Activated T-cell treated with anti-CD3 and anti-CD28 coated beads for 4 hours (primary cell): Measurements from ENCODE around the gene IRX2.

Experiments used
- DNase-seq: peaks from one replicate; pipeline ENCODE4 v3.0.0-alpha.2; 2020

IRX2 gene

DNA sequence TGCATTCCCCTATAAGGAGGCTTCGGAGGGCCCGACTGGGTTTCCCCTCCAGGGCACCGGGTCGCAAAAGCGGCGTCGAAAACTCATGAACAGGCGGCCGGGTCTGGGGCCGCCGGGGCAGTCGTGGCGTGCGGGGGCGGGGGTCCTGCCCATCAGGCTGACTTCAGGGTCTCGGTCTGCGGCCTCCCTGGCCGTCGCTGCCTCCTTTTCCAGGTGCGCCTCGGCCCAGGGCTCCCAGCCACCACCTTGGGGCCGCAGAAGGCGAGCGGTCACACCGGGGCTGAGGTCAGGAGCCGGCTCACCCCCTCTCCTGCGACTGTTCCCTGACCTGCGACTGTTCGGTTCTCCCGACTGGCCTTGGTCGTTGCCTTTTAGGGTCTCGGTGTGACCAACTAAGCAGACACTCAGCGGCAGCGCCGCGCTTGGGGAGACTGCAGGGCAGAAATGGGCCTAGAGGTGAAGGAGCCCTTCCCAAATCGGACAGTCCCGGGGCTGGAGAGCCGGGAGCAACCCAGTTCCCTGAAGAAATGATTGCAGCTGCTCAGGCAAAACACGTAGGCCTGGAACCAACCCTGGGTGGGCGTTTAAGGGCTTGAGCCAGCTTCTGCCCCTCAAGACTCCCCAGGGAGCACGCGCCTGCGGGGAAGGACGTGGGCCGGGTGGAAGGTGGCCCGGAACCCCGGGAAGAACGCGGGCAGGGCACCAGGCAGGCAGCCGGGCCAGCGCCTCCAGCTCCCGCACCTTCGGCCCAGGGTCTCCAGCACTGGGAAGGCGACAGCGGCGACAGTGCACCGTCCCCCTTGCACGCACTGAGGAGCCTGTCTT lies 11.2 kb downstream of the IRX2 start:
- no peak for DNase-seq

DNA sequence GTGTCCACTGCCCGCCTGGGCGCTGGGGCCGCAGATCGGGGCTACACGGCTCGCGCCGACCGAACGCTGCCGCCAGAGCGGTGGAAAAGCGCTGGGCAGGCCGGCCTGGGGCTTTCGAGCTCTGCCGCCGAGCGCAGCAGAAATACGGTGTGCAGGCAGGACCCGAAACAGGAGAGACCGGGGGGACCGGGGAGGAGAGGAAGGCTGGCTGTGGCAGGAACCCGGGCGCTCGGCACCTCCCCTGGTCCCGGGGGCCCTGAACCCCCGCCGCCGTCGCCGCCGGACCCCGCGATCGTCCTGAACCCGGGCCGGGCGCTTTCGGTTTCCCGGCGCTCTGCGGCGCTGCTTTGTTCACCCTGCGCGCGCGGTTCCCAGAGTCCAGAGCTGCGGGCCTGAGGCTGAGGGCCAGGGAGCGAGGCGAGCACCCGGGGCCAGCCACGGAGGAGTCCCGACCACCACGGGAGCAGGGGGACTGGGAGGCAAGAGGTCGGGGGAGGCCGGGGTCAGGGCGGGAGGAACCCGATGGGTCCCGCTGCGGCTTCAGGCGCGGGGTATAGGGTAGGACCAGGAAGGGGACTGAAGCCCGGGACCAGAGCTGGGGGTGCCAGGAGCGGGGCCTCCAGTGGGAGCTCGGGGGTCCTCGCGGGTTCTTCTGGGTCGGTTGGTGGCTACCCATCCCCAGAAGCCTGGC lies 12.0 kb downstream of the IRX2 start:
- no peak for DNase-seq

DNA sequence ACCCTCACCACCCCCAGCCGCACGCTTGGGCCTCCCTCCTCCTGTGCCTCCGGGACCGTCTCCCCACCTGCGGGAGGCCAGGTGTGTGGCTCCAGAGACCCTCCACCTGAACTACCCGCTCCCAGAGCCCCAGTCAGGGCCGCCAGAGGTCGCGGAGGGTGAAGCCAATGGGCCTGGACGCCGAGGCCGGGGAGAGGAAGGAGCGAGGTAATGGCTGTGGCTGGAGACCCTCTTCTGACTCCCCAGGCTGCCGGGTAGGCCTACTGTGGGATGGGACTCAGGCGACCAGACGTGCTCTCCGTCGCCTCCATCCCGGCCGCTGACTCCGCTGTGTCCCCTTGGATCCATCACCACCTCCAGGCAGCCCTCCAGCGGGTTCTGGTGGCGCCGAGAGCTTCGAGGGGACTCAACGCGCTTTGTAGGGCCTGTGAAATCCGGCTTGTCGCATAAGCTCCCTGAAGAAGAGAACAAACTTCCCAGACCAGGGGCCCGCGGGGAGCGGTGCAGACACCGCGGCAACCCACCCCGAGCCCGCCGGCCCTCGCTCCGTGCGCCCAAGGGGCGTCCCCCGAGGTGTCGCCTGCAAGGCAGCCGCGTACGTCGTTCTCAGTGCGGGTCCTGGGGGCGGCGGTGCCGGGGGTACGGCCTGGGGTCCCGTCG lies 12.6 kb downstream of the IRX2 start:
- no peak for DNase-seq

DNA sequence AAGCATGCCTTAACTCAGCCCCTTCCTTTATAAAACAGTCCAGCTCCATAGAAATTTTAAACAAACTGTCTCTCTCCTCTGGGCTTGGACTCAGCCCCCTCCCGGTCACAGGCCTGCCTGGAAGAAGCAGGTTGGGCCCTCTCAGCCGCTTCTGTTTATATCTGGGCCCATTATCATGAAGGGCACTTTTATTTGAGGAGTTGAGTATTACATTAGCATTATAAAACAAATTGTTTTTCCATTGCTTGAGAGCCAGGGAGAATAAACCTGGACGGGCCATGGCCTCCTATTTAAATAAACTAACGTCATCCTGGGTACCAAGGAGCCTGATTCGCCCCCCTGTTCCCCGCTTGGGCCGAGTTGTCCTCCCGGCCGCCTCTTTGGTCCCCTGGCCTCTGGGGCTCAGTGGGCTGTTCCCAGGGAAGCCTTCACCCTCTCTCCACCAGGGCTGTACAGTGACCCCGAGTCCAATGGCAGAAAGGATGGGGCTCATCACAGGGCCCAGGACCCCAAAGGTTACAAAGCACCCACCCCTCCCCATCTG lies 13.2 kb downstream of the IRX2 start:
- no peak for DNase-seq

DNA sequence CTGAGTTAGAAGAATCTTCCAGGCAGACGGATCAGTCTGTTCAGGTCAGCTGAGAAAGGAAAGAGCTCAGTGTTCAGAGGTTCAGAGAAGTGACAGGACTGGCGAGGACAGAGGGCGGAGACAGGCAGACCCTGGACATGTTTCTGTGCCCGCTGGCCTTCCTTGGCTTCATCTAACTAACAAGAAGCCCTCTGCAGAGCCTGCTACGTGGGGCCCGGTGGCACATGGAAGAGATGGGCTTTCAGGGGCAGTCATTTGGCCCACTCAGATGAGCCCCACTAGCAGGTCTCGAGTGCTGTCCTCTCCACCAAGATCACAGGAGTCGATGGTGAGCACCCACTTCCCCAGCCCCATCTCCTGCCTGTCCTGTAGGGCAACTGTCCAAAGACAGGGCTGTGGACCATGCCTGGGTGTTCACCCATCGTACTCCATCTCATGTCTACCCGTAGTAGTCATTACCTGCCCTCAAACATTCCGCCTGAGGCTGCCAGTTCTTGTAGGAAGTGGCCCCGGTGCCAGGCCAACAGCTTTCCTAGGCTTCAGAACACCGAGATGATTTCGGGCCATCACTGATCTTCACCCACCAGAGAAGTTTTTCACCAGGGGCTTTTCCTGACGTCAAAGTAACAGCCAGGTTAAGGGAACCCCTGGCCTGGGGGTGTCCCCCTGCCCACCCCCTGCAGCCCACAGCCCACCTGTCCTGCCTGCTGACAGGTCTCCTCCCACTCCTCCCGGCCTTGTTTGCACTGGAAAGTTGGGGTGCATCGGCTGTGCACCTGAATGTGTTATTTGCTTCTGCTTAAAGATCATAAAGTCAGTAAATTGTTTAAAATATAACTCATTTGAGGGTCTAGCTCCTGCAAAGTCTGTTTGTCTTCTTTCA lies 14.0 kb downstream of the IRX2 start:
- no peak for DNase-seq

DNA sequence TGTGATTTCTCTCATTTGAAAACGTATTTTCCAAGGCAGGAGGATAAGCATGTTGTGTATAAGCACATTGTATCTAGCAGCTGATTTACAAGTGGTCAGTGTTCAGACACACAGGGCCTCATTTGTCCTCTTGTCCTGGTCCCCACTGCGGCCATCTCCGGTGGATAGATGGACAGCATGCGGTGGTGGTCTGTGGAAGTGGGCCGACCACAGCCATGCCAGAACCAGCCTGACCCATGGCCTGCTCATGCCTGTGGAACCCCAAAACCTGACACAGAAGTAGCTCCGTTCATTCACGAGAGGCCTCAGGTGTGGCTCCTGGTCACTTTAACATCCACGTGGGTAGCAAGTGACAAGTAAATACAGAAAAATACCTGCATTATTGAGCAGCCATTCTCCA lies 14.6 kb downstream of the IRX2 start:
- DNase-seq, result no peak

DNA sequence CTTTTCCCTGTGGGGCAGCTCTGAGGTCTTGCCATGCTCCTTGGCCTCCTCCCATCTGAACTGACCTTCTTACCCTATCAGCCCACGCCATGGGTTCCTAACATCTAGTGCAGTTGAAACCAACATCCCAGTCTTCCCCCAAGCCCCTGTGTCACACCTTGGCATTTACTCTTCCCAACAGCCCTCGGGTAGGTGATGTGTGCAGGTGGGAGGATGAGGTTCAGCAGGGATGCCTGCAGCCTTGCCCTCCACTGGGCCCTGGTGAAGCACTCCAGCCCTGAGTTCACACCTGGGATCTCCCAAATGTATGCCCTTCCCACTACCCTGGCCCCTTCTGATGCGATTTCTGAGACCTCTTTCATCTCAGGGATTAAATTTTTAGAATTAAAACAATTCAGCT lies 15.5 kb downstream of the IRX2 start:
- no peak for DNase-seq

DNA sequence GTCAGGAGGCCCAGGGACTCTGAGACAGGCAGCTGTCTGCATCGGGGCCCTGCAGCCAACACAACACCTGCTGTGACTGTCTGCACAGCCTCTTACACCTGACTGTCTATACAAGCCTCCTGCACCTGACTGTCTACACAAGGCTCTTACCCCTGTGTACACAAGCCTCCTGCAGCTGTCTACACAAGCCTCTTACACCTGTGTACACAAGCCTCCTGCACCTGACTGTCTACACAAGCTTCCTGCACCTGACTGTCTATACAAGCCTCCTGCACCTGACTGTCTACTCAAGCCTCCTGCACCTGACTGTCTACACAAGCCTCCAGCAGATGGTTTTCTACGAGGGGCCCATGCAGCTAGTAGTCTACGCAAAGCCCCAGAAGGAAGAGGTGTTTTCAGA lies 18.6 kb downstream of the IRX2 start:
- DNase-seq, result no peak

DNA sequence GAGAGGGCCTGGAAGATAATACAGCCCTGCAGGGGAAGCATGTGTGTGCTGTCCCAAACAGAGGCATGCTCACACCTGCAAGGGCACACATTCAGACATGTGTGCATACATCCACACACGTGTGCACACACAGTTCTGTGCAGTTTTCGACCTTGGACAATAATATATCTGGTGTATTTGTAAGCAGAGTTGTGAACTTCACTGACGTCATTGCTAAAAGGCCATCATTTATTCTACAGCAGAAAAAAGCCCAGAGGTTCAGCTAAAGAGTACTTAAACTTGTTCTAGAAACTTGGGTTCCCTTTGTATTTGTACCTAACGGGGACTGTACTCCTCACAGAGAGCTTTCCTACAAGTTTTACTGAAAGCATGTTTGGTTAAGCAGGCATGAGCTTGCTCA lies 19.5 kb downstream of the IRX2 start:
- DNase-seq, result no peak

DNA sequence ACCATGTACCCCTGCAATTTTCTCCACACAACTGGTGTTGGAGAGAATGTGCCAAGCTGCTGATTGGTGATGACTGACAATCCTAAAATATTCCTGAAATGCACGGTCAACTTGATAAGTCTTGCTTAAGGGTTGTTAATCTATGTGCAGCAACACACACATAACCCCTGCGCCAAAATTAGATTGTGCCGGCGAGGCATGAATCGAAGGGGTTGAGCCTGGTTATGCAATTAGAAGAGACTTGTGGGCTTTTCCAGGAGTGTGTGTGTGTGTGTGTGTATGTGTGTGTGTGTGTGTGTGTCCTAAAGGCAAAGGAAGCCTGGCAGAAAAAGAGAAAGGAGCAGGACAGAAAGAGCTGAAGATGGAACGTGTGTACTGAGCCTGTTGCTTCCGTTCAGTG lies 22.3 kb downstream of the IRX2 start:
- no peak for DNase-seq

DNA sequence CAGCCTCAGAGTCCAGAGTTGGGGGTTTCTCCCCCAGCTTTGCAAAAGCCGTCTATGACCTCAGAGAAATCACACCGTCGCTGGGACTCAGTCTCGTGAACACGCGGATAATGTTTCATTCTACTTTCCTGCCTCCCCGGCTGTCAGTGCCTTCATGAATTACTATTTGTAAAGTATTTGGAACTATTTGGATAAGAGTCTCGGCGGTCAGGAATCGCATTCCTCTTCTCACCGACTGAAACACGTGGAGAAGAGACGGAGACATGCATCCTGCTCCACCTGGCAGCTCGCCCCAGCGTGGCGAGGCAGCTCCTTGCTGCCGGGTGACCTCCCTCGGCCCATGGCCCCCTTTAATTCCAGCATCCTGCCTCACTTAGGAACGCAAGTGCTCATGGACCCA lies 23.9 kb downstream of the IRX2 start:
- DNase-seq, result no peak

DNA sequence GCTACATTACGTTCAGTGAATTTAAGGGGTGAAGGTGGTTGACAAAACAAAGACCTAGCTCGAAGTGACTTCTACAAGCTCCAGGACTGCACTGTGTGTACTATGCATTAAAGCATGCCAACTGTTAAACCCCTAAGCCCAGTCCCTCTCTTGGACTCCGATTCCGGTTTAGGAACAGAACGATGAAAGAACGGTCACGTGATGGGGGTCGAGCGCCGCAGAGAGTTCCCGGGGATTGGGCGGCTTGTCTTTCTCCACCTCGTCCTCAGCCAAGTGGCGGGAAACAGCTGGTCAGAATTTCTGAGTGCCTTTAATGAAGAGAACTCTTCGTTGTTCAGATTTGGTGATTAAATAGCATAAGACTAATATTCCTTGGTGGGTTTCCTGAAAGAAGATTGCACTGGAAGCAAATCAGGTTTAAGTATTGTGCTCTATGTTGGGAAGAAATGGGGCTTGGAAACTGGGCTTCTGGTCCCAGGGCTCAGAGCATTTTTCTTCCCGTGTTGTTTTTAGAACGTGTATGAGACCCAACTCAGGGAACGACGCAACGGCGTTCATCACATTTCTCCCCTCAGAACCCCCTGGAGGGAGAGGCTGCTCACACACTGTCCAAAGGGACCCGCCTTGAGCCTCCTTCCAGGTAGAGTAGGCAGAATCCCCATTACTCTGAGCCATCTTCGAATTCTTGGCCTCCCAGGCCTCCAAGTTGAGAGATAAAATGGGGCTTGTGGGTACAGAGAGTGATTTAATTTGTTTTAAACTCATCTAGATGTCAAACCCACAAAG lies 25.3 kb downstream of the IRX2 start:
- no peak for DNase-seq

DNA sequence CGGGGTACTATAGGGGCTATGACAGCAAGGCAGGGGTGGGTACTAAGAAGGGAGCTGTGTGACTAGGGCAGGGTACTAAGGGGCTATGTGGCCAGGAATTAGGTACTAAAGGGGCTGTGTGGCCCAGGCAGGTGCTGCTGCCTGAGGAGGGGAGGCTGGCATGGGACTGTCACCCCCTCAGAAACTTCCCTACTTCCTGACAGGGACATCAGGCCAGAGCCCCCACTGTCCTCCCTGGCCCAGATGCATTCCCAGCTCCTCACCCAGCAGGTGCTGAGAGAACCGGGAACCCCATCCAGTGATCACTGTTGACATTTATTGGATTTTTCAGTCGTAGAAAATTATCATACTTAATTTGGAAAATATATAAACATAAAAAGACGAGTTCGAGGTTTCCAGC lies 26.6 kb downstream of the IRX2 start:
- no peak for DNase-seq

DNA sequence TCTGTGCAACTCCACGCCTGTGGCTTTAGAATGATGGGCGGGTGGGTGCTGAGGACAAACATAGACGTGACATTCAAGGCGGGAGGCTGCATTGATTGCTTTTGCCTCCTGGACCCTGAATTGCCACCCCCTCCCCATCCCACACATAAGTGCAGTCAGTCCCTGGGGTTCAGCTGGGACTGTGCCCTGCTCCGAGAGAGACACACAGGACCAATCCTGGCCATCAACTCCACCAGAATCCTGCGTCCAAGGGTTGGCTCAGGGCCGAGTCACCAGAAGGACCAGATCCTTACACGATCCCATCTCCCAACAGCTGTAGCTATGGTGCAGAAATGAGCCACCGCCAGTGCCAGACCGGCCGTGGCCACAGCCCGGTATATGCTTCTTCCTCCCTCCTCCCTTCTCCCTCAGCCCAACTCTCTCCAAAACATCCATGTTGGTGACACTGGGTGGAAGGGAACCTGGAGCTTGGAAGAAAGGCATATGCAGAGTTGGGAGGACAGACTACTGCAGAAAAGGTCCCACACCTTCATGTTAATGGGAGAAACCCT lies 27.4 kb downstream of the IRX2 start:
- DNase-seq, result no peak

DNA sequence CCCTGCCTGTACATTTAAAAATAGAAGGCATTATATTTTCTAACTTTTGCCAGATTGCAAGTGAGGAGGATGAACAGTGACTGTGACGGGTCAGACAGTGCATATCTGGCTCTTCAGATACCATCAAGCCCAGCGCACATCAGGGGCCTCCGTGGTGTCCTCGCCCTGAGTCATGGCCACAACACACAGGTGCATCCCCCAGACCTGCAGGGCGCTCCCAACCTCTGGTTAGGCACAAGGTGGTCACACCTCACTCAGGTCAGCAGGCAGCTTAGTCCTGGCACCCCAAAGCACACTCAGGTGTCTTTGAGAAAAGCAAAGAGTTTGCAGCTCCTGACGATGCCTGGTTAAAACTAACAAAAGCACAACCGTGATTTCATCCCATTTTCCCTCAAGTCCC lies 28.6 kb downstream of the IRX2 start:
- no peak for DNase-seq

DNA sequence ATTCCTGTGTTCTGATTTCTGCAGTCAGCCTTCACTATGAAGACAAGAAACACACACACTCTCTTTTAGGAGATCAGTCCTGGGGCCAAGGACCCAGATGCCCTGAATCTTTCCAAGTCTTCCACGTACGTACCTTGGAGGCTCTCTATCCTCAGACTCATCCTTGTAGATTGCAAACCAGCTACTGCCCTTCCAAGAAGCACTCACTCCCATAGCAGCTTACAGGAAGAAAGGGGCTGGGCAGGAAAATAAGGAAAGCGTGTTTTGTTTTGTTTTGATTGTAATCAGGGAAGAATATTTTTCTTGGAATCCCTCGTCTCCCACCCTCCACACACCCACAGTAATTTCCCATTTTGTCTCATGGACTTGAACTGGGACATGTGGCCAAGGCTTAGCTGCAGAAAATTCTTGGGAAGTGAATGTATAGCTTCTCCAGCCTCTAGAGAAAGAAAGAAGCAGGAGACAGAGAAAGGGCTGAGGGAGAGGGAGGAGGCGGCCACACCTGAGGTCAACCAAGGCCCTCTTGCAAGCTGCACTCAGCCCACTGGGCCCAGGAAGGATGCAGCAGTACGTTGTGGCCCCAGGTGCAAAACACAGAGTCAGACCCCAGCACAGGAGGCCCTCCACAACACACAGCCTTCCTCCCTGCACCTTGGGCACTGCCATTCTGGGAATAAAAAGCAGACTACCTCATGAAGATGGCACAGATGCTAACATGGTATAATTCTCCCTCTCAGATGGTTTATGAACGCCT lies 29.9 kb downstream of the IRX2 start:
- DNase-seq, result no peak

DNA sequence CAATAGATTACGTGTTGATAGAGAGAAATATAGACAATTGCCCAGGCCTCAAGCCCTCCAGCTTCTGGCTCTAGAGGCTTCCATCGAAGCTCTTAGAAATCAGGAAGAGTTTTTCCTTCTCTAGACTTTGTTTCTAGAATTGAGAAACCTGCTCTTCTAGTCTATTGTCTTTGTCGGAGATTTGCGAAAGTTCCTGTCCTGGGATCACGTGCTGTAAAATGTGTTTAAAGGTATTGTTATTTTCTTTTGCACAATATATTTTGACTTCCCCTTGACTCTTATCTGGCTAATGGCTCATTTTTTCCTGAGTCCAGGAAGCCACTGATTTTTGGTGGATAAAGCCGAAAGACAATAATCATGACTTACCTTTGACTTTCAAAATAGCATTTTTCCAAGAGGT lies 32.1 kb downstream of the IRX2 start:
- DNase-seq, result no peak

DNA sequence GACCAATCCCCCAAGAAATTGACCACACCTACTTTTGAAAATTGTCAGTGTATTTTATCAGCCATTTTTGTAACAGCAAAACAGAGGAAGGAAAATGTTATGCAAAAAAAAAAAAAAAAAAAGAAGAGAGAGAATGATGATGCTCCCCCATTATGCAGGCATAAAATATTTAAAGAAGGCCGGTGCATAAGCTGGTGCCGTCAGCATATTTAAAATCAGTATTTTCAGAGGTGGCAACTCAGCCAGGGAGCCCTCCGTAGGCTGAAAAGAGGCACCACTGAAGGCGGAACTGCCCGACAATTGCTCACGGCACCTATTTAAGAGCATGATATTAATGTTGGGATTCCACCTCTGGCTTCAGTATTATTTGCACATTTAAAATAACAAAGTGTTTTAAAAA lies 33.4 kb downstream of the IRX2 start:
- no peak for DNase-seq

DNA sequence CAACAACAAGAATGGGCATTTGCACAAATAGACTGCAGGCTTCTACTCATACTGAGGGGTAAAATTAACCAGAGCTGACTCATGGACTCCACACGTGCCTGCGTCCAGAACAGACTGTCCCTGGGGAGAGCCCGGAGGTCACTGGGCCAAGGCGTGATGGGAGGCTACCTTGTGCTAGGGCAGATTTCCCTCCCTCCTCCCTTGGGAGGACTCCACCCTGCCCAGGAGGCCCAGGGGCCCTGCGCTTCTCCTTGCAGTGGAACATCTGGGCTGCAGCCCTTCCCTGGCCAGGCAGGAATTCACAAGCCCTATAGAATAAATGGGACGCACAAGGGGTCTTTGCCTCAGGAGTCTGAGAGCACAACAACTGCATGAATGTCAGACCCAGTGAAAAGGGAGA lies 35.6 kb downstream of the IRX2 start:
- no peak for DNase-seq

DNA sequence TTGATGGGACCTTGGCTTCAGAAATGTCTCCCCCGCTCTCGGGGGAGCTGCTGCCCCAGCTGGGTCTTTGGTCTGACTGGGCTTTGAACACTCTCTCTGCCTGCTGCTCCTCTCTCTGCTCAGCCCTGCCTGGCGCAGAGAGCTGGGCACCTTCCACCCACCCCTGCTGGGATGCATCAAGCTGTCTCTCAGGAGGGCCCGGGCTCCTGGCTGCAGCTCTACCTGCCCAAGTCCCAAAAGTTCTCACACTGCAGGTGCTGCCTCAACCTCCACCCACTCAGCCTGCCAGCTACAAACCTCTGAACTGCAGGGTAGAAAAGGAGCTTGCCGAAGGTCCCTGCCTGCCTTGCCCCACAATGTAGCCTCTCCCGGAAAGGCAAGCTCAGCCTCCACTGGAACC lies 36.7 kb downstream of the IRX2 start:
- DNase-seq, result no peak

DNA sequence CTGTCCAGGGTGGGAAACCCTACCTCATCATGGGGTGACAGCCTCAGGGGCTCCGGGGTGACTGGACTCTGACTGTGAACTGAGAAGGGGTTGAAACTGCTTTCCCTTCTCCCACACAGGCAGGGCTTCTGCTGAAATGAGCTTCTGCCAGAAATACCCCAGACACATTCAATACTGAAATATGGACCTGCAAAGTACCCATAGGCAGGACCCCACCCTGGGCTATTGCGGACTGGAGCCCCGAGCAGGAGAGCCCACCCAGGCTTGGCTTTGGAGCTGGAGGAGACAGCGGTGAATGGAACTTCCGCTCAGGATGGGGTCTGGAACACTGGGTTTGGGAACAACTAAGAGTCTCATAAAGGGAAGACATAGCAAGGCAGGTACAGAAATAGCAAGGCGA lies 37.5 kb downstream of the IRX2 start:
- DNase-seq, result no peak
